Kidney epithelial cell (primary cell): ENCODE data around the gene KCNMB1. TPM values are rescaled to one million over a fixed set of nuclear protein-coding genes. Genes with fewer than 3 reads are reported as not detected.

Experiments used
- DNase-seq: peaks from one replicate; pipeline ENCODE4 v3.0.0-alpha.2; 2010; ENCODE audit warnings: low read depth
- H3K27me3 ChIP-seq: 2 replicates; pipeline ENCODE4 v1.6.0; 2011; ENCODE audit warnings: low read length; ENCODE audit not compliant: control insufficient read depth, insufficient read depth
- H3K36me3 ChIP-seq: 2 replicates; pipeline ENCODE4 v1.5.1; 2011; ENCODE audit warnings: low read length; ENCODE audit not compliant: control insufficient read depth, insufficient read depth
- H3K4me3 ChIP-seq: 2 replicates; pipeline ENCODE4 v1.5.1; 2011; ENCODE audit warnings: low read depth, mild to moderate bottlenecking, control low read depth, low read length
- total RNA-seq: library from RNA; depleted of rRNA; stranded (reverse); fragments of >200 nt; gene quantifications from 2 replicates; pipeline ENCODE4 v1.2.3, GENCODE V29; 2015
- TF ChIP-seq, protein P1 (sequence below): IDR thresholded peaks from 2 replicates; pipeline ENCODE4 v1.5.1; 2011; ENCODE audit warnings: mild to moderate bottlenecking, moderate library complexity, low read length, control low read depth, inconsistent platforms; ENCODE audit not compliant: insufficient read depth, poor library complexity, severe bottlenecking

The KCNMB1 gene
- total RNA-seq, 1 donor from 2014 or later, result 0.04 TPM

DNA sequence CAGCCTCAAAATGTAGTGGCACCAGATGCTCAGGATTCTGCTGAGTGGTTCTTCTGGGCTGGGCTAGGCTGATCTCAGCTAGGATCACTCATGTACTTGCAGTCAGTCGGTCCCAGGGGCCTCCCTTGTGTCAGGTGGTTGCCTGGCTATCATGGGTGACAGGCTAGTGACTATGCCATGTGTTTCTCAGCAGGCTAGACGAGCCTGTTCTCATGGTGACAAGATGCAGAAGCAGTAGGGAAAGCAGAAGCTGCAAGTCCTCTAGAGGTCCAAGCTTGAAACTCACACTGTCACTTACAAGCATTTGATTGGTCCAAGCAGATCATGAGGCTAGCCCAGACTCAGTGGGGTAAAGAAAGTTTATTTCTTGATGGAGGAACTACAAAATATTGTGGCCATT, 15.2 kb upstream of the KCNMB1 start:
- Histone ChIP-seq H3K36me3 (no peaks in the 10 kb centered on the region), H3K4me3 (no peak overlapping the region), H3K27me3 (peaks cover 6% of the 10 kb centered on the region)
- TF ChIP-seq, protein P1, sequence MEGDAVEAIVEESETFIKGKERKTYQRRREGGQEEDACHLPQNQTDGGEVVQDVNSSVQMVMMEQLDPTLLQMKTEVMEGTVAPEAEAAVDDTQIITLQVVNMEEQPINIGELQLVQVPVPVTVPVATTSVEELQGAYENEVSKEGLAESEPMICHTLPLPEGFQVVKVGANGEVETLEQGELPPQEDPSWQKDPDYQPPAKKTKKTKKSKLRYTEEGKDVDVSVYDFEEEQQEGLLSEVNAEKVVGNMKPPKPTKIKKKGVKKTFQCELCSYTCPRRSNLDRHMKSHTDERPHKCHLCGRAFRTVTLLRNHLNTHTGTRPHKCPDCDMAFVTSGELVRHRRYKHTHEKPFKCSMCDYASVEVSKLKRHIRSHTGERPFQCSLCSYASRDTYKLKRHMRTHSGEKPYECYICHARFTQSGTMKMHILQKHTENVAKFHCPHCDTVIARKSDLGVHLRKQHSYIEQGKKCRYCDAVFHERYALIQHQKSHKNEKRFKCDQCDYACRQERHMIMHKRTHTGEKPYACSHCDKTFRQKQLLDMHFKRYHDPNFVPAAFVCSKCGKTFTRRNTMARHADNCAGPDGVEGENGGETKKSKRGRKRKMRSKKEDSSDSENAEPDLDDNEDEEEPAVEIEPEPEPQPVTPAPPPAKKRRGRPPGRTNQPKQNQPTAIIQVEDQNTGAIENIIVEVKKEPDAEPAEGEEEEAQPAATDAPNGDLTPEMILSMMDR, result no peak
- no peak for DNase-seq

DNA sequence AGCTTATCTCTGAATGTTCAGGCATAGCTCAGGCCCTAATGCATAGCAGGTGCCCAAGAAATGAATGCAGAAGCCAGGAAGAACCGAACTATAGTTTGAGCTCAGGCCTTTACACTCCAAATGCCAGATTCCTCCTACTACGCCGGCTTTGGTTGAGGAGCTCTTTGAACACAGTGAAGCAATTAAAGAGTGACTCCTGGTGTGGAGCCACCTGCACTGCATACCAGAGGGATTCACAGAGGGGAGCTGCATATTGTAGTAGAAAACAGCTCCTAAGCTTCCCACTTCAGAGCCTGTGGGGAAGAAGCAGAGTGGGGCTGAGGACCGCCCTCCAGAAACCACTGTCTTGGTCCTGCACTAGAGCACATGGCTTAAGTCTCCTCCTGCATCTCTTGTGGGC, 14.5 kb upstream of the KCNMB1 start:
- TF ChIP-seq, protein P1, result peak; percentile 5
- H3K4me3 ChIP-seq, result no peak overlapping the region
- H3K36me3 ChIP-seq, result no peaks in the 10 kb centered on the region
- DNase-seq, result no peak
- peaks cover 4% of the 10 kb centered on the region for H3K27me3 ChIP-seq

DNA sequence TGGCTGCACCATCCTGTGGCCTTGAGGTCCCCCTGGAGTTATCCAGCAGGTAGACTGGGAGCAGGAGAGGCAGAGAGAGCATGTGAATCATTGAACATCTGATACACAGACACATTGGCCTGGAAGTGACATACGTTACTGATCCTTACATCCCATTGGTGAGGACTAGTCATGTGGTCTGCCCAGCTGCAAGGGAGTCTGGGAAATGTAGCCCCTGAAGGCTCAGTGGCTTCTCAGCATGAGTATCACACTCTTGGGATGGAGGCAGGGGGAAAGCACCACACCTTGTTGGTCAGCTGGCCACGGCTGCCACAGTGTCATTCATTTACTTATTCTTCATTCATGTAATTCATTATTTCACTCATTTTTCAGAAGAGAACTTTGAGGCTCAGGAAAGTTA, 13.3 kb upstream of the KCNMB1 start:
- TF ChIP-seq, protein P1, result no peak
- no peaks in the 10 kb centered on the region for H3K27me3 ChIP-seq
- no peak overlapping the region for H3K4me3 ChIP-seq
- no peaks in the 10 kb centered on the region for H3K36me3 ChIP-seq
- no peak for DNase-seq

DNA sequence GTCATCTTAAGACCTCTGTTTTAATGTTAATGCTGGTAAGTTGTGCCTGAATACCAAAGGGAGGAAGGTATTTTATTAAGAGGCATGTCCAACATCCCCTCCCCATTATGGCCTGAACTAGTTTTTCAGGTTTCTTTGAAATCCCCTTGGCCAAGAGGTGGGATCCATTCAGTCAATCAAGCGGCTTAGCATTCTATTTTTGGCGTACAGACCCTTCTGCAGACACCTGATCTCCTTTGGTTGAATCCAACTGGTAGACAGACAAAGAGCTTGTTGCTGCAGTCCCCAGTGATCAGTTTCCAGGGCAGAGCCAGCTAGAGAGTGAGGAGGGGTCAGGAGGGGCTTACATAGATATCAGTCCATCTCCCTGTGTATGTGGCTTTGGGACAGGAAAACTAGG, 7.9 kb upstream of the KCNMB1 start:
- TF ChIP-seq, protein P1, result no peak
- H3K27me3 ChIP-seq, result peaks cover 2% of the 10 kb centered on the region
- no peaks in the 10 kb centered on the region for H3K36me3 ChIP-seq
- no peak for DNase-seq
- no peak overlapping the region for H3K4me3 ChIP-seq

DNA sequence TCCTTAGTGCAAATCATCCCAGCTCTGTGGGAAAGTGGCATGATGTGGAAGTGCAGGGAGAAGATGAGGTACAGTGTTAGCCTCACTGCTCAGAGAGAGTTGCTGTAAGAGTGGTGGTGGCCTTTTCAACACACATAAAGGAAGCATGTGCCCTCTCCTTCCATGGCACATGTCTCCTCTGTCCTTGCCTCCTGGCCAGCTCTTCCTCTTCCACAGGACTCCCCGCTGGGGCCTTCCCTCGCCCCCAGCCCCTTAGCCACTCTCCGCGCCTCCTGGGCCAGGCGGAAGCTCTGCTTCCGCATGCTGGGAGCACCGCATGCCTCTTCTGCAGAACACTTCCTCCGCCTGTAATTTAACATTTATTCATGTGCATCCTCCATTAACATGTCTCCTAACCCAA, 4.8 kb upstream of the KCNMB1 start:
- no peak for DNase-seq
- Histone ChIP-seq H3K36me3 (no peaks in the 10 kb centered on the region), H3K27me3 (peaks cover 2% of the 10 kb centered on the region), H3K4me3 (no peak overlapping the region)
- TF ChIP-seq, protein P1, result no peak

DNA sequence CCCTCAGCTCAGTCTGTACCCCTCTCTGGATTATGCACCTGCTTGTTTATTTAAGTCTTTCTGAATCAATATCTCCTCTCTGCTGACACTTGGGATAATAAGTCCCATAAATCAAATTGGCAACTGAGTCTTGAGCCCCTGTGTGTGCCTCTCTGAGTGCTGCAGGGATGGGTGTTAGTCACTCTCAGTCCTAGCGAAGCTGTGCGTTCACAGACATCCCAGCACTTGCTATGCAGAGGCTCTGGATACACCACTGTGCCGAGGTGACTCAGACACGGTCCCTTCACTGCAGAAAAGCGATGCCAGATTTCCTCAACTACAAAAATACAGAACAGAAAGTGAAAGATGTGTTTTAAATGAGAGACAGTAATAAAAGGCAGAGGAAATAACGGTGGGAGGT, 4.1 kb upstream of the KCNMB1 start:
- DNase-seq, result no peak
- H3K27me3 ChIP-seq, result peaks cover 2% of the 10 kb centered on the region
- H3K36me3 ChIP-seq, result no peaks in the 10 kb centered on the region
- TF ChIP-seq, protein P1, result no peak
- H3K4me3 ChIP-seq, result no peak overlapping the region
